NB4 (cell line): ENCODE data around the gene ABCB4.

Source experiments
- POLR2A ChIP-seq: IDR thresholded peaks from 2 replicates; pipeline ENCODE4 v1.6.1; 2011; ENCODE audit warnings: mild to moderate bottlenecking; ENCODE audit not compliant: insufficient read length; ENCODE audit errors: extremely low read depth
- TF ChIP-seq, protein P1 (sequence below): IDR thresholded peaks from one replicate; pipeline ENCODE4 v1.5.1; 2012; ENCODE audit warnings: low read depth, low read length

DNA sequence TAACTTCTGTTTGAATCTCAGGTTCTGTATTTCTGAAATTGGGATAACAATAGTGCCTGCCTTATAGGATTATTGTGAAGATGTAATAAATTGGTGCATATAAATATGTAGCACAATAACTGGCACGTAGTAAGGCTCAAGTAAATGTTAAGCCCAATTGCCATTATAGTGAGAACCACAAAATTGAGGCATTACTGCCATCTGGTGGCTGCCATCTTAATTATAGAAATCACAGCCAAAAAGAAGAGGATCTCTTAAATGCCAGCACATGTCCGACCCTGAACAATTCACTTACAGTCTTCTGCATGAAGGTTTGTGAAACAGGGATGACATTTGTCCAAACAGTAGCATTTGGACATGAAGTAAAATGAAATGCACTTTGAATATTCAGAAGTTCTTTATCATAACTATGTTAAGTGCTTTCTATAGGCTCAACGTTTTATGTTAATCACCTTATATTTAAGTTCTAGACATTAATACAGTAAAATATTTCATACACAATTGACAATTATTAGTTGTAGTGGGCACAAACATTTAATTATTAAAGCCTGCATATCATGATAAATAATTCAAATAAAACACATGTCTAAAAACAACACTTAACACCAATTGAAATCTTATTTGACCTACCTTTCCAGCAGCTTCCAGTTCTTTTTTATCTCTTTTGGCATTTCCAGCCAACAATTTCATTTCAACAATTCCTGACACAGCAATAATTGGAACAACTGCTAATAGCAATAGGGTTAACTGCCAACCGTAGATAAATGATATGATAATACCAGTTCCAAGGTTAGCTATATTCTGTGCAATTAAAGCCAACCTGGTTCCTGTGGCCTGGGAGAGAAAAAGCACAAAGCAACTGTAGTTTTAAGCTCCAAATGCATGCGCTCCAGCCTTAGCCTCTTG is 58.5 kb downstream of the ABCB4 start:
- TF ChIP-seq POLR2A: no peak
- TF ChIP-seq, protein P1, sequence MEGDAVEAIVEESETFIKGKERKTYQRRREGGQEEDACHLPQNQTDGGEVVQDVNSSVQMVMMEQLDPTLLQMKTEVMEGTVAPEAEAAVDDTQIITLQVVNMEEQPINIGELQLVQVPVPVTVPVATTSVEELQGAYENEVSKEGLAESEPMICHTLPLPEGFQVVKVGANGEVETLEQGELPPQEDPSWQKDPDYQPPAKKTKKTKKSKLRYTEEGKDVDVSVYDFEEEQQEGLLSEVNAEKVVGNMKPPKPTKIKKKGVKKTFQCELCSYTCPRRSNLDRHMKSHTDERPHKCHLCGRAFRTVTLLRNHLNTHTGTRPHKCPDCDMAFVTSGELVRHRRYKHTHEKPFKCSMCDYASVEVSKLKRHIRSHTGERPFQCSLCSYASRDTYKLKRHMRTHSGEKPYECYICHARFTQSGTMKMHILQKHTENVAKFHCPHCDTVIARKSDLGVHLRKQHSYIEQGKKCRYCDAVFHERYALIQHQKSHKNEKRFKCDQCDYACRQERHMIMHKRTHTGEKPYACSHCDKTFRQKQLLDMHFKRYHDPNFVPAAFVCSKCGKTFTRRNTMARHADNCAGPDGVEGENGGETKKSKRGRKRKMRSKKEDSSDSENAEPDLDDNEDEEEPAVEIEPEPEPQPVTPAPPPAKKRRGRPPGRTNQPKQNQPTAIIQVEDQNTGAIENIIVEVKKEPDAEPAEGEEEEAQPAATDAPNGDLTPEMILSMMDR: peak; percentile 54
